GM21619 (cell line): ENCODE measurements around the gene CD79B.
"Not testable (repeated sequence)": the region's sequence is repeated elsewhere in the genome, so short reads cannot be mapped to it uniquely, and the experiment has no call there.

ENCODE experiments used
- ATAC-seq: cut with Tn5 transposase; IDR thresholded peaks from one replicate; pipeline ENCODE4 v1.9.1; 2021; ENCODE audit not compliant: unreplicated experiment

CD79B gene

GRCh38 chr17:63915753-63916152 is 16.4 kb downstream of the CD79B start:
- ATAC-seq = not testable (repeated sequence)

DNA sequence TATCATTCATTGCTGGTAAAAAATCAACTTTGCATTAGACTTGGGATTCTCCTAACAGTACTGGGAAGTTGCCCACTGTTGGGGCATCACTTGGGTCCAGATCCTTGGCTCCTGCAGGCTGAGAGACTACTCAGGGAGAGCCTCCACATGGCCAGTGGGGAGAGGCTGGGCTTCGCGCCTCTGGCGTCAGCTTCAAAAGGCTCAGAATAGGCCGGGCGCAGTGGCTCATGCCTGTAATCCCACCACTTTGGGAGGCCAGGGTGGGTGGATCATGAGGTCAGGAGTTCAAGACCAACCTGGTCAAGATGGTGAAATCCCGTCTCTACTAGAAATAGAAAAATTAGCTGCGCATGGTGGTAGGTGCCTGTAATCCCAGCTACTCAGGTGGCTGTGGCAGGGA is 17.7 kb downstream of the CD79B start:
- no peak for ATAC-seq

GRCh38 chr17:63911657-63912100 is 20.5 kb downstream of the CD79B start:
- ATAC-seq = no peak

- ATAC-seq = no peak
These were observed 21.0 kb downstream of the CD79B start, which contains the start of gene CSHL1 for GRCh38 chr17:63911041-63911635. CSHL1 (minus strand) TSS chr17:63911258; CDS start chr17:63911196, 62 bp downstream.

DNA sequence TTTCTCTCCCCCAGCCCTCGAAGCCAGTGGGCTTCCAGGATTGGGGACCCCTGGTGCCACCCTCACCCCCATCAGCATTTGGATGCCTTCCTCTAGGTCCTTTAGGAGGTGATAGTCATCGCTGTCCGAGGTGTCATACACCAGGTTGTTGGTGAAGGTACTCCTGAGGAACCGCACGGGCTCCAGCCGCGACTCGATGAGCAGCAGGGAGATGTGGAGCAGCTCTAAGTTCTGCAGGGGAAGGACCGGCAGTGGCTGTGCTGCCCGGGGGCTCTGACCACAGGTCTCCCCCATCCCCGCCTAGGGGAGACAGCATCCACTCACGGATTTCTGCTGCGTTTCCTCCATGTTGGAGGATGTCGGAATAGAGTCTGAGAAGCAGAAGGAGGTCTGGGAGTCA is 22.0 kb downstream of the CD79B start:
- no peak for ATAC-seq

DNA sequence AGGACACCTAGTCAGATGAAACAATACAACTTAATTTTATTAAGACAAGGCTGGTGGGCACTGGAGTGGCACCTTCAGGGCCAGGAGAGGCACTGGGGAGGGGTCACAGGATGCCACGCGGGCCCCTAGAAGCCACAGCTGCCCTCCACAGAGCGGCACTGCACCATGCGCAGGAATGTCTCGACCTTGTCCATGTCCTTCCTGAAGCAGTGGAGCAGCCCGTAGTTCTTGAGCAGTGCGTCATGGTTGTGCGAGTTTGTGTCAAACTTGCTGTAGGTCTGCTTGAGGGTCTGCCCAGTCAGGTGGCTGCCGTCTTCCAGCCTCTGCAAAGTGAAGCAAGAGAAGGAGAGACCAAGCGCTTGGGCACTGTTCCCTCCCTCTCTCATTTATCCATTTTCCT is 22.5 kb downstream of the CD79B start:
- ATAC-seq = not testable (repeated sequence)

DNA sequence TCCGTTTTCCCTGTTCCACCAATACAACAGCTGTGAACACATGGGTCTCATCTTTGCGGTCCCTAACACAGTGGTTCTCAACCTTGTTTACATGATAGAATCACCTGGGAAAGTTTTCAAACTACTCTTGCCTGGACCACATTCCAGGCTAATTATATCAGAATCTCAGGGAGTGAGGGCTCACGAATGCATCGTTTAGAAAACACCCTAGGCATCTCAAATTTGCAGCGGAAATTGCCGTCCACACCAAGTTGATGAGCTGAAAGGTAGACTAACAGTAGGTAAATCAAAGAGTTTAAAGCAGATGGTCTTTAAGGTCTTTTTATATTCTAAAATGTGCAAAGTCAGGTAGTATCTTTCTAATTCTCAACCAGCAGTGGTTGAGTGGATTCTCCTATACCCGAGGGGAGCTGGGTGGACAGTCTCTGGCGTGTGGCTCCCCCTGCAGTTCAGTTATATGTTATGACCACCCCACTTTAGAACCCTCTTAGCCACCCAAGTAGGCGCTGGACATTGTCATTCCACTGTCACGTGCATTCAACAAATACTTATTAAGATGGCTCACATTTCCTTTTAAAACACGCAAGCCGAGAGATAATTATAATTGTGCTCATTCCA is 24.9 kb downstream of the CD79B start:
- not testable (repeated sequence) for ATAC-seq

- ATAC-seq = not testable (repeated sequence)
These were observed 27.3 kb downstream of the CD79B start for GRCh38 chr17:63904796-63905195.

- ATAC-seq = not testable (repeated sequence)
These were observed 28.3 kb downstream of the CD79B start for GRCh38 chr17:63903787-63904201.

DNA sequence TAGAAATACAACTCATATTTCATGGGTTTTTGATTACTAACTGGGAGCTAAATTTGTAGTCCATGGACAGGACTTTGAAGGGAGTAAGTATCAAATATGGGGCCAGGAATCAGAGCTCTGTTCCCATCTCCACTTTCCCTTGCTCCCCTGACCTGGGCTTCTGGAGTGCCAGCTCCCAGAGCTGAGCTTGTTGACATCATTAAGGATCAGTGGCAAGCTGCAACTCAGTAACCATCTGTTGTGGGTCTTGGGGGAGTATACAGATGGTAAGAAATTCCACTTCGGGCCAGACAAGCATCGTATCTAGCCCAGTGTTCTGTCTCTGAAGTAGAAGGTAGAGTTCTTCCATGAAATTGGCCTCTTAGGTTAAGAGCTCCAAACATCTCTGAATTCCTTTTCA is 30.2 kb downstream of the CD79B start:
- not testable (repeated sequence) for ATAC-seq

DNA sequence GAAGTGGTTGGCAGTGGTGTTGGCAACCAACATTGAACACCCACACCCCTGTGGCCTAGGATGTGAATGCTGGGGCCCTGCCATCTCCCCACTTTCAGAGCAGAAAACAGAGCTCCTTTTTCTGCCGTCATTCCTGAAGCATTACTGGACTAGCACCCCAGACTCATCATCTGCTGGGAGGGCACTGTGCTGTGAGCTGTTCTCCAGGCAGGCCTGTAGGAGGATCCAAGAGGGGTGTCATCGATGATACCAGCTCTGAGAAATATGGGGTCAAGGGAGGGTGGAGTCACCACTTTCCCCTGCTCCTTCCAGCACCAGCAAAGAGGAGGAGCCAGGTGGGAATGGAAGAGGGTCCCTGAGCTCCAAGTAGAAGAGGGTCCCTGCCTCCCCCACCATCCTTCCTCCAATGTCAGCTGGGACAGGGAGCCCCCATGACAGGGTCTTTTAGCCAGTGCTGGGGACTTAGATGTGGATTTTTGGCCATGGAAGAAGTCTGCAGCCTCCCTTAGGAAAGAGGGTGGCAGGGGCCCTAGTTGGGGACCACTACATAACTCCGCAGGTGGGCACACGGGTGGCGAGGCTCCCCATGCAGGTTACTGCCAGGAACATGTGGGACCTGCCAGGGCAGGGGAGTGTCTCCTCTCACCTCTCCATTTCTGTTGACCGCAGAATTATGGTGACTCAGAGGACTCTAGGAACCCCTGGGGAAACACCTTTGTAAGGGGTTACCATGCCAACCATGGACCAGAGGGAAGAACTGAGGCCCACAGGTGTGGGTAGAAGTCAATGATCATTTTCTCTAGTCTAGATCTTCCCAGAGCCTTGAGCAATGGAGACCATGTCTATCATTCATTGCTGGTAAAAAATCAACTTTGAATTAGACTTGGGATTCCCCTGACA is 33.0 kb downstream of the CD79B start:
- not testable (repeated sequence) for ATAC-seq

DNA sequence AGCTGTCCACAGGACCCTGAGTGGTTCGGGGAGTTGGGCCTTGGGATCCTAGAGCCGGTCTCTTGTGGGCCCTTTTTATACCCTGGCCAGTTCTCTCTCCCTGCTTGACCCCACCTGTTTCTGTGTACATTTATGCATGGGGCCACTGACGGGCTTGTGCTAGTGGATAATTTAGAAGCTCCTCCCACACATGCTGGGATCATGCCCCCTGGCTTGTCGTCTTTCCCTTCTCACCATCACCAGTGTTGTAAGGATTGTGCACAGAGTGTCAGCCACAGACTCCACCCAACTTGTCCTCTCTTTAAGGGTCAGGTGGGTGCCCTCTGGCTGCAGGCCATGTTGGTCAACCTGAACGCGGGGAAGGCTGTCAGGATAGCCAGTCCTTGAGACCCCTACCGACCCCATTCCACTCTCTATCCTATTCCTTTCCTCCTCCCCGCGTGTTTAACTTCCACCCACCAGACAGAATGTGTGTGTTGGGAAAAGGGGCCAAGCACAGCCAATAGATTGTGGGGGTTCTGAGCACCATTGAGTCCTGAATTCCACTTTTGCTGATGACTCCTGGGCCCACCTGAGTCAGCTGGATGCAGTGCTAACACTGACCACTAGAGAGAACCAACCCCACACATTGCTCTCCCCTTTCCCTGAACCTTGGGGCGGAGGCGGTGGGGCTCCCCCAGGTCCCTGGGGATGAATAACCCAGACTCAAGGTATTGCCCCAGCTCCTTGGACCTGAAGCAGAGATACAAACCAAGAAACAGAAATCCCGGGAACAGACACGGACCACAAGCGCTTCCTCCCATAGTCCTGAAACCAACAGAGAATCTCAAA is 35.4 kb downstream of the CD79B start, which contains the start of gene CSH1:
TSS of gene CSH1 (minus strand) at position 51 of the 831 bp plus-strand sequence. CDS start 63 bp downstream, outside the sequence.
- not testable (repeated sequence) for ATAC-seq

DNA sequence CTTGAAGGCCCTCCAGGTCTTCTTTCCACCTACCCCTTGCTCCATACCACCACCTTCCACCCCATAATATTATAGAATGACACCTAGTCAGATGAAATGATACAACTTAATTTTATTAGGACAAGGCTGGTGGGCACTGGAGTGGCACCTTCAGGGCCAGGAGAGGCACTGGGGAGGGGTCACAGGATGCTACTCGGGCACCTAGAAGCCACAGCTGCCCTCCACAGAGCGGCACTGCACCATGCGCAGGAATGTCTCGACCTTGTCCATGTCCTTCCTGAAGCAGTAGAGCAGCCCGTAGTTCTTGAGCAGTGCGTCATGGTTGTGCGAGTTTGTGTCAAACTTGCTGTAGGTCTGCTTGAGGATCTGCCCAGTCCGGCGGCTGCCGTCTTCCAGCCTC is 37.3 kb downstream of the CD79B start:
- ATAC-seq = not testable (repeated sequence)

GRCh38 chr17:63894021-63894420 is 38.1 kb downstream of the CD79B start:
- ATAC-seq = not testable (repeated sequence)

DNA sequence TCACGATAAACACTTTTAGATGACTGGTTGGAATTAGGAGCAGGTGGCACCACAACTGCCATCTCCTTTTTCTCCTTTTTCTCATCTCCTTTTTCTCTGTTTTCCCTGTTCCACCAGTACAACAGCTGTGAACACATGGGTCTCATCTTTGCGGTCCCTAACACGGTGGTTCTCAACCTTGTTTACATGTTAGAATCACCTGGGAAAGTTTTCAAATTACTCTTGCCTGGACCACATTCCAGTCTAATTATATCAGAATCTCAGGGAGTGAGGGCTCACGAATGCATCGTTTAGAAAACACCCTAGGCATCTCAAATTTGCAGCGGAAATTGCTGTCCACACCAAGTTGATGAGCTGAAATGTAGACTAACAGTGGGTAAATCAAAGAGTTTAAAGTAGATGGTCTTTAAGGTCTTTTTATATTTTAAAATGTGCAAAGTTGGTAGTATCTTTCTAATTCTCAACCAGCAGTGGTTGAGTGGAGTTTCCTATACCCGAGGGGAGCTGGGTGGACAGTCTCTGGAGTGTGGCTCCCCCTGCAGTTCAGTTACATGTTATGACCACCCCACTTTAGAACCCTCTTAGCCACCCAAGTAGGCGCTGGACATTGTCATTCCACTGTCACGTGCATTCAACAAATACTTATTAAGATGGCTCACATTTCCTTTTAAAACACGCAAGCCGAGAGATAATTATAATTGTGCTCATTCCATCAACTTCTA is 39.7 kb downstream of the CD79B start:
- not testable (repeated sequence) for ATAC-seq

DNA sequence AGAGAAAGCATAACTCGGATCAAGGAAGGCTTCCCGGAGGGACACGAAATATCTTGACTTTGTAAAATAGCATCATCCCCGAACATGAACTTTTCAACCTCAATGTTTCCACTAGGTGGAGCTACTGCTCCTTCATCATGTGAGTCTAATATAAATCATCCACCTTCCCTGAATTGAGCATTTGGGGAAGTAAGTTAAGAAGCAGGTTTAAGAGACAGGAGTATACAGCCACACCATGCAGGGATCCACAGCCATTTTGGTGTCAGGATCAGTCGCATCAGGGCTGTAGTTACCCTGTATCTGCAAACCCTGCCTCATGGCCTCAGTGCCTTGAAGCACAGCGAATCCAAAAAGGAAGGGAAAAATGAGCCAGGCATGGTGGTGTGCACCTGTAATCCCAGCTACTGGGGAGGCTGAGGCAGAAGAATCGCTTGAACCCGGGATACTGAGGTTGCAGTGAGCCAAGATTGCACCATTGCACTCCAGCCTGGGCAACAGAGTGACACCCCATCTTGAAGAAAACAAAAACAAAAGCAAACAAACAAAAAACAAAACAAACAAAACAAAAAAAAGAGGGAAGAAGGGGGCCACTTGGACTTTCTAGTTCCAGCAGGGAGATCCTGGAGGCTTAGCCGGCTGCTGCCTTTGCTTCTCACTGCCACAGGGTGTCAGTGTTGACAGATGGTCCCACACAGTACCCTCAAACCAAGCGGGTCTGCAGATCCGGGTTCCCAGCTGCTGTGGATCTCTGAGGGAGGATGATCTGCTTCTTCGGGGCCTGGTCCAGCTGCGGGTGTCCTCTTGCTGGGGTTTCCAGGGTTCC is 42.9 kb downstream of the CD79B start:
- not testable (repeated sequence) for ATAC-seq

GRCh38 chr17:63885119-63885518 is 47.0 kb downstream of the CD79B start:
- ATAC-seq = not testable (repeated sequence)

GRCh38 chr17:63882626-63883126 is 49.5 kb downstream of the CD79B start:
- ATAC-seq = not testable (repeated sequence)
